Lung (tissue), 12 donors: ENCODE results near the gene PRSS8. TPM values are rescaled to one million over a fixed set of nuclear protein-coding genes. Genes with fewer than 3 reads are reported as not detected.
A peak's percentile ranks its signal among the peaks of the same experiment; 100 is the strongest.

Experiments
- ATAC-seq: fragments of 200-7000 bp; cut with Tn5 transposase; one replicate; pipeline ENCODE4 v1.9.1; 2020; ENCODE audit warnings: moderate number of reproducible peaks; ENCODE audit not compliant: insufficient read depth, low FRiP score
- DNase-seq, 3 donors: peaks; one replicate each; pipeline ENCODE4 v3.0.0-alpha.2; 2013 to 2017
- H3K27ac ChIP-seq, 2 donors: one replicate each; pipeline ENCODE4 v1.5.1; 2013; ENCODE audit warnings: mild to moderate bottlenecking in 2 of 2, moderate library complexity in 2 of 2, control low read depth in 1 of 2, inconsistent platforms in 1 of 2, low read depth in 1 of 2, low read length in 1 of 2
- H3K27me3 ChIP-seq, 3 donors: one replicate each; pipeline ENCODE4 v1.5.1; 2013; ENCODE audit warnings: low read length in 2 of 3; ENCODE audit not compliant: control insufficient read depth in 3 of 3, insufficient read depth in 3 of 3
- H3K36me3 ChIP-seq, 4 donors: one replicate each; pipeline ENCODE4 v1.5.1; 2013; ENCODE audit warnings: low read length in 4 of 4, mild to moderate bottlenecking in 1 of 4, moderate library complexity in 1 of 4; ENCODE audit not compliant: control insufficient read depth in 4 of 4, insufficient read depth in 4 of 4
- H3K4me1 ChIP-seq, 5 donors: one replicate each; pipeline ENCODE4 v1.5.1; 2013; ENCODE audit warnings: low read length in 5 of 5, mild to moderate bottlenecking in 2 of 5, moderate library complexity in 1 of 5; ENCODE audit not compliant: control insufficient read depth in 5 of 5, insufficient read depth in 5 of 5
- H3K4me3 ChIP-seq: one replicate; pipeline ENCODE4 v1.5.1; 2013; ENCODE audit warnings: mild to moderate bottlenecking, control low read depth, moderate library complexity
- H3K9ac ChIP-seq, 2 donors: one replicate each; pipeline ENCODE4 v1.5.1; 2013; ENCODE audit warnings: low read length in 2 of 2, control low read depth in 1 of 2; ENCODE audit not compliant: insufficient read depth in 1 of 2
- H3K9me3 ChIP-seq, 4 donors: one replicate each; pipeline ENCODE4 v1.5.1; 2013; ENCODE audit warnings: low read length in 3 of 4, mild to moderate bottlenecking in 1 of 4, moderate library complexity in 1 of 4; ENCODE audit not compliant: control insufficient read depth in 4 of 4, insufficient read depth in 3 of 4
- CTCF ChIP-seq: IDR thresholded peaks from 2 replicates; pipeline ENCODE4 v1.5.1; 2012; ENCODE audit warnings: mild to moderate bottlenecking; ENCODE audit errors: control extremely low read depth, extremely low read depth
- WGBS, 2 donors: extraction: QIAGEN DNeasy Blood & Tissue Kit; methylation state at CpG; one replicate each; pipeline ENCODE4 v1.1.7; 2013; 5-methylcytosine and 5-hydroxymethylcytosine counted together
- polyA plus RNA-seq, 2 donors: library from polyadenylated mRNA; stranded (reverse); fragments of 200-250 nt; gene quantifications; one replicate each; pipeline ENCODE4 v1.2.1, GENCODE V29; 2013
- total RNA-seq, 2 donors: library from RNA; depleted of rRNA in 1 of 2; stranded (reverse); fragments of >200 nt in 1 of 2; gene quantifications; one replicate each; pipeline ENCODE4 v1.2.1, GENCODE V29; 2014 to 2021
- donor health status: control.
- donor health status: control.
- donor health status: Bipolar disorder and iron deficiency.
- donor health status: healthy.
- donor health status: DM: yes; HTN: yes; CAD: no.

PRSS8 gene
- total and polyA plus RNA-seq, 4 donors = 83.2 to 127 (median 89.8) TPM

- DNase-seq = peak in 1 of 3 donors; percentile 47
- no peaks in the 10 kb centered on the region for H3K27me3 ChIP-seq
- no peaks in the 10 kb centered on the region for H3K9me3 ChIP-seq
- H3K4me1 ChIP-seq = peaks cover 0 to 15% (median 3%) of the 10 kb centered on the region in 5 donors
- 37 to 67% methylated on average over 5 of the region's 5 CpGs for WGBS, 2 donors
- no peak overlapping the region for H3K4me3 ChIP-seq
- no peak for ATAC-seq
- H3K27ac ChIP-seq = peak overlapping the region; percentile 60 to 61
- TF ChIP-seq CTCF = no peak
- H3K36me3 ChIP-seq = peaks cover 0 to 28% (median 7%) of the 10 kb centered on the region in 4 donors
- no peak overlapping the region for H3K9ac ChIP-seq
These were observed 22.1 kb downstream of the PRSS8 start for GRCh38 chr16:31113121-31114120.

GRCh38 chr16:31112711-31113110 is 22.8 kb downstream of the PRSS8 start:
- 87 to 89% methylated on average over 2 of the region's 2 CpGs for WGBS, 2 donors
- ATAC-seq (no peak), DNase-seq (no peak)
- Histone ChIP-seq H3K9ac (no peak overlapping the region), H3K36me3 (peaks cover 0 to 28% (median 7%) of the 10 kb centered on the region in 4 donors), H3K9me3 (no peaks in the 10 kb centered on the region), H3K27me3 (no peaks in the 10 kb centered on the region), H3K4me3 (no peak overlapping the region), H3K27ac (peak overlapping the region in 1 of 2 donors; percentile 60), H3K4me1 (peaks cover 0 to 15% (median 0%) of the 10 kb centered on the region in 5 donors)
- TF ChIP-seq CTCF = no peak

GRCh38 chr16:31111881-31112466 is 23.6 kb downstream of the PRSS8 start:
- TF ChIP-seq CTCF = no peak
- no peaks in the 10 kb centered on the region for H3K9me3 ChIP-seq
- H3K9ac ChIP-seq = no peak overlapping the region
- ATAC-seq (no peak), DNase-seq (no peak)
- H3K4me3 ChIP-seq = no peak overlapping the region
- no peaks in the 10 kb centered on the region for H3K27me3 ChIP-seq
- 95 to 96% methylated on average over 23 of the region's 23 CpGs for WGBS, 2 donors
- peaks cover 0 to 15% (median 0%) of the 10 kb centered on the region in 5 donors for H3K4me1 ChIP-seq
- peak overlapping the region in 1 of 2 donors; percentile 60 for H3K27ac ChIP-seq
- peaks cover 0 to 28% (median 7%) of the 10 kb centered on the region in 4 donors for H3K36me3 ChIP-seq
